GM19351 (cell line): ENCODE results near the gene MVB12B.

ENCODE experiments used
- ATAC-seq: cut with Tn5 transposase; IDR thresholded peaks from one replicate; pipeline ENCODE4 v1.9.1; 2021; ENCODE audit warnings: mild to moderate bottlenecking, moderate library complexity; ENCODE audit not compliant: unreplicated experiment

The MVB12B gene

DNA sequence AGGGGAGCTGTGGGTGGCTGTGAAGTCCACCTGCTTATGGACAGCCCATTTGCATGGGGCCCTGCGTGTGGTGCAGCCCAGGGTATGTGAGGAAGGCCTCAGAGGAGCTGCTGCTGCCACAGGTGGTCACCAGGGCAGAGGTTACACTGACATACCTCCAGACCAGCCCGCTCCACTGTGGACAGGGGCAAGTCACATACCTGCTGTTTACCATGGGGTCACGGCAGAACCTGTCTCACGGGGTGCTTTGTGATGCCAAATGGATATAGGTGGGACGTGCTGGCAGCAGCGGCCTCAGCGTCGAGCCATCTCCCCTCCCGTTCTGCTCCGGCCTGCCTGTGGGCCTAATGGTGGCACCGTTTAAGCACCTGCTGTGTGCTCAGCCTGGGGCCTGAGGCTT is 159.6 kb downstream of the MVB12B start:
- ATAC-seq = no peak

DNA sequence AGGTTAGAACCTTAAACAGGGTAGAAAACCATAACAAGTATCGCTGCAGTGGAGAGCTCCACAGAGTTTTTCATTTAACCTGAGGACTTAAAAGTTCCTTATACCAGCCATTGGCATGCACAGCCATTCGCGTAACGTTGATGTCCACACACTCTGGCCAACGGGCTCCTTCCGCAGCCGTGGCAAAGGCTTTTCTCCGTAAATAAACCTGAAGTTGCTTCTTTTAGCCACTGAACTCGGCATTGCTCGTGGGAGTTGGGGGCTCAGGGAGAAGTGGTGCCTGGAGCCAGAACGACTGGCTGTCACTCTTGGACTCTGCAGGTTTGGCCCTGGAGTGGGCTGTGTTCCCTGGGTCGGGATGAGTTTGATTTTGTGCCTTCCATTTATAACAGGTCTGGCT is 161.2 kb downstream of the MVB12B start:
- no peak for ATAC-seq

GRCh38 chr9:126488310-126488709 is 161.7 kb downstream of the MVB12B start:
- no peak for ATAC-seq

DNA sequence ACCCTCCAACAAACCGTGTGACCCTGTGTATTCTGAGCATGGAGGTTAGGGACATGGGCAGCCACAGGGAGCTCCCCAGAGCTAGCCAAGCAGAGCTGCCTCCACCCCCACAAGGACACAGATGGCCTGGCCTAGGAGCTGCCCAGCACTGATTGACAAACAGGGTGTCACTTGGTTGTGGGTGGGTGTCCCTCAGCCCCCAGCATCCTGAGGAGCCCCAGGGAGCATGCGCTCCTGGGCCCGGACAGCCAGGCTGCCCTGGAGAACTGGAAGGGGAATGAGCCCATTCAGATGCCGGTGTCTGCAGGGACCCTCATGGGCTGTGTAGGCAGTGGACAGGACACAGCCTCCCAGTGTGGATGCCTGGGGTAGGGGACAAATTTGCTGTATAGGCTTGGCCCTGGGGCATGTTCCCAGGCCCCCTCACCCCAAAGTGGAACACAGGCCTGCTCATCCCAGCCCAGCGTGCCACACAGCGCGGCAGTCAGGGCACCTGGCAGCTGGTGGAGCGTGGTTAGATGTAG is 162.3 kb downstream of the MVB12B start:
- no peak for ATAC-seq

DNA sequence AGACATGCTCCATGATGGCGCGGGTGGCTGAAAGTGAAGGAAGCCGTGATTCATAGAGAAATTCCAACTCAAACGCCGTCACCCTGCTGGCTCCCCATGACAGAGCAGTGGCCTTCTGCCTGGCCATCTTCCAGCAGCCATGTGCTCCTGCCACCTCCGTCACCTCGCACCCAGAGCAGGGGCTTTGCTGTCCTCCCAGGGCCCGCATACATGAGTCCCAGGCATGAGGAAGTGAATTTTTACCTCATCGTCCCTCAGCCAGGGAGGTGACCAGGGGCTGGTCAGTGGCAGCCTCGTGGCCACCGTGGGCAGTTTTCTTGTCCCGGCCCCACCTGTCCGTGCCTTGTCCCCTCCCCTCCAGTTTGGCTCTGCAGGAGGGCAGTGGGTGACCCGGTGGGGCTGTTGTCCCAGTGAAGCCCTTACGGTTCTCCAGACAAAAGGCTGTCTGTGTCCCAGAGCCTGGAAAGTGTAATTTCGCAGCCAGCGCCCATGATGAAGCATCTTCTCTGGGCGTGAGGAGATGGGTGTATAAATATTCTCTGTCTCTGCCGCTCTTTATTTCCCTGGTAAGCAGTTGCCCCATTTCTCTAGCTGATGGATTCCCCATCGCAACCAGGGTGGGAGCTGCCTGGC is 163.1 kb downstream of the MVB12B start:
- no peak for ATAC-seq

DNA sequence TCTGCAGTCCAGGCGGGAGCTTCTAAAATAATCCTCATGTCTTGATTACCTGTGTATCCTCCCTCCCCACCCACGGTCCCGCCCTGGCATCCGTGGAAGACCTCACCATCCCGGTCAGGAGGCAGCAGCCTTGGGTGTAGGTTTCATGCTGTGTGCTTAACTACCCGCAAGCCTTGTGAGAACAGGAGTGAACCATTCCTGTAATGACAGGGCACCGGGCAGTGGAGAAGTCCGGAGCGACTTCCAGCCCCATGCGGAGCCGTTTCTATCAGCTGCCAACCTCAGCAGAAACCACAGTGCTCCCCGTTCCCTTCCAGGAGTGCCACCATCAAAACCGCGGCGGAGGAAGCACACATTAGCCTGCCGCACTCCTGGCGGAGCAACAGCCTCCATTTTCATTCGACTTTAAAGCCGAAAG is 163.6 kb downstream of the MVB12B start:
- no peak for ATAC-seq

DNA sequence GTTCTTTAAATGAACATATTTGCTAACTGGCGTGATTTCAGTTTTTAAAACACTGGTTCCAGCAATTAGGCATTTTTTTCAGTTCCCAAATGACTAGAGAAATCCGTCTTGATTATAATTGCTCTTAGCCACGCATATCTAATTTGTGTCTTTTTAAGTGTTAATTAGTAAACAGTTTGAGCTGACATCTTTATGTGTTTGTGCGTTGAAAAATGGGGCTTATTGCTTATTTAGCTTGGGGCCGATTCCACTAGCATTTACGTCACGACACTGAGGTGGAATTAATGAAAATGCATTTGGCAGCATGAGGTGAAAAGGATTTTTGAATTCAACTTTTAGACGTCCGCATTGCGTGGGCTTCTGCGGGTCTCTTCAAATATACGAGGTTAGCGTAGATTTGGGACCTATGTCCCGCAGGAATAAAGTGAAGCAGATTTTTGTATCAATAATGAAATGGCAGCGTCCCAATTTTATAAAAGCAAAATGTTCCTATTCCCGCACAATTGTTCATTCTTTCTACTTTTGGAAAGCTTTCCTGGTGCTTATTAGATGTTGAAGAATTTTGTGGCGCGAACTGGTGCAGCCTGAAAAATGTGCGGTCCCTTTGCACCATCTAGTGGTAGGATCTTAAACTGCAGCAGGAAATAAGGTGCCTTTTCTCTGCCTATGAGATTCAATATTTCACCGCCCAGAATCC is 164.4 kb downstream of the MVB12B start:
- ATAC-seq = no peak

- ATAC-seq = no peak
These were observed 164.9 kb downstream of the MVB12B start for GRCh38 chr9:126491568-126491879.

- ATAC-seq = no peak
These were observed 165.3 kb downstream of the MVB12B start for GRCh38 chr9:126491949-126492348.

DNA sequence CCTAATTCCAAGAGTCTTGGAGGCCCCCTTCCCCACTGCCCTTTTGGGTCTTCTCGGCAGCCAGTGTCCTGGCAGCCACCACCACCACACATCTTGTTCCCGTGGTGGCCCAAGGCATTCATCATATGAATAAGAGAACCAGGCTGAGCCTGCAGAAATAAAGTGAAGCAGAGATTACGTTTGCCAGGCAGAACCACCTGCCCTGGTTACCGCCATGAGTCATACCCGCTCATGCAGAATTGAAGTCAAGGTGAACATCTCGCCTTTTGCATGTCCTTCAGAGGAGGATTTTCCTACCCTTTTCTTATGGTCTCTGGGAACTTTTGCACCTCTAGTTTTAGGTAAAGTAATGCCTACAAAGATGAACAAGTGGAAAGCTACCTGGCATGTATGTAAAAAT is 167.6 kb downstream of the MVB12B start:
- no peak for ATAC-seq

DNA sequence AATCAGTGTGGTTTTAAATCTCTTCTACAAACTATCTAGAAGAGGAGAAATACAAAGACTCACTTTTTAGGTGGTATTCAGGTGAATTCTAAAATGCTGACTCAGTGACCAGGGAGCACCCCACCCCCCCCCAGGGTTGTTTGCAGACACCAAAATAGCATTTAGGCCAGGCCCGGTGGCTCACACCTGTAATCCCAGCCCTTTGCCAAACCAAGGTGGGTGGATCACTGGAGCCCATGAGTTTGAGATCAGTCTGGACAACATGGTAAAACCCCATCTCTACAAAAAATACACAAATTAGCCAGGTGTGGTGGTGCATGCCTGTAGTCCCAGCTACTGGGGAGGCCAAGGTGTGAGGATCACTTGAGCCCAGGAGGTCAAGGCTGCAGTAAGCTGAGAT is 168.1 kb downstream of the MVB12B start:
- no peak for ATAC-seq

- ATAC-seq = no peak
These were observed 169.0 kb downstream of the MVB12B start for GRCh38 chr9:126495411-126496180.

DNA sequence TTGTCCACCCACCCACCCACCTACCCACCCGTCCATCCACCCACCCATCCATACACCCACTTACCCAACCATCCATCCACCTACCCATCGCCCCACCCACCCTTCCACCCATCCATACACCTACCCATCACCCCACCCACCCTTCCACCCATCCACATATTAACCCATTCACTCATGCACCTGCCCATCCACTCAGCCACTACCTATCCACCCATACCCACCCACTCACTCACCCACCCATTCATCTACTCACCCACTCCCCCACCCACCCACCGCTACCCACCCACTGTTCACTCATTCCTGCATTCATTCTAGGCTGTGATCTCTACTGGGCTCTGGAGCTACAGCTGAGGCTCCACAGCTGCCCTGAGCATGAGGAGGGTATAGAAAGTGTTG is 169.6 kb downstream of the MVB12B start:
- ATAC-seq = no peak

DNA sequence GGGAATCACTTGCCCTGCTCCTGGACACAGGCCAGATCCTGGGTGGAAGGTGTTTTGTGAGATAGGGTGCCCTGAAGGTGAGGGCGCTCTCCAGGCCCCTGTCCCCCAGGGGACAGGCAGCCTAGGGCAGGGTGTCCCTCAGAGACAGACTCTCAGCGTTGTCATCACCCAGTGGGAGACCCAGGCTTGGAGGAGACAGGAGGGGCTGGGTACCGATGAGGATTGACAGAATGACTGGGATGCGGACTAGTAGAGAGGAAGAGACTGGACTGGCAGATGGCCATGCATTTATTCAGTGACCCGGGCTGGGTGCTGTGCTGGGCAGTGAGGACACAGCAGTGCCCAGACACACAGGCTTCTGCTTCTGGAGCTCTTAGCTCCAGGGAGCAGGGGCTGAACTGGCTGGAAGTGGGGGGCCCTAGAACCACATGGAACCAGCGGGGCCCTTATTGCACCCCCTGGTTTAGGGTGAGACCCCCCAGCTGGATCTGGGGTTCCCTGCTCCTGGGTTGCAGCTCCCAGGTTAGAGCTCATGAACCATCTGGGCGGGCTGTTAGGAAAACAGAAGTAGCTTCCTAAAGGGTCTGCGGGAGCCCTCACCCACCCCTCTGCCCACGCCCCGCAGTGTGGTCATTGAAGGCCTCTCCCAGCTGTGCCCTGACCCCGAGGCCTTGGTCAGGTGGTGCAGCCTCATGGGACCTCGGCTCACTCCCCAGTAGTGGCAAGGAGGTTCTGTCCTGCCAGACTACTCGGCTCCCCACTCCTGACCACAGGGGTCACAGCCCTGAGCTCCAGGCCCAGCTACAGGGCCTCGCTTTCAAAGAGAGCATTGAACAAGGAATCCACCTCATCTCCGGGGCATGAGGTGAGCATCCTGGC is 170.4 kb downstream of the MVB12B start:
- no peak for ATAC-seq

DNA sequence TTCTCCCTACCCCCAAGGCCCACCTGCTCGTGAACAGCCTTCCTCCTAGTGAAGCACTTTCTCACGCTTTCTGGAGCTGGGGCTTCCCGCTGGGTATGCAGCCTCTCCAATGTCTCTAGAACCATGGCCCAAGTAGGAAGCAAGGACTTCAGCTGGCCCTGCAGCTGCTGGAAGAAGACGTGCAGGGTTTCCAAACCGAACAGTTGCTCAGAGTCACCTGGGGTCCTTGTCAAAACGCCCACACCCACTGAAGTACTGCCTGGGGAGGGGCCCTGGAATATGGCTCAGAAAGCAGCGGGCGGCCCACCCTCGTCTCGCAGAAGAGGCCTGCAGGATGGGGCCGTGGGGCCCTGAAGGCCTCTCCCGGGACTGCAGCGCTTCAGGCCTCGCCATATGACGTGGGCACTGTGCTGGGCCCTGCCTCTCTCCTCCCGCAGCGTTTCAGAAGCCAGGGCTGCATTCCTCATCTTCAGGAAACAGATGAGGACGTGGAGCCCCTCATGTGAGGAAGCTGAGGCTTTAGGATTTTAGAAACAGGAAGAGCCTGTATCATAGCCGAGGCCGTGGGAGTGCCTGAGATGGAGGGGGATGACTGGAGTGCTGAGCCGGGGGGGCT is 171.1 kb downstream of the MVB12B start:
- no peak for ATAC-seq

DNA sequence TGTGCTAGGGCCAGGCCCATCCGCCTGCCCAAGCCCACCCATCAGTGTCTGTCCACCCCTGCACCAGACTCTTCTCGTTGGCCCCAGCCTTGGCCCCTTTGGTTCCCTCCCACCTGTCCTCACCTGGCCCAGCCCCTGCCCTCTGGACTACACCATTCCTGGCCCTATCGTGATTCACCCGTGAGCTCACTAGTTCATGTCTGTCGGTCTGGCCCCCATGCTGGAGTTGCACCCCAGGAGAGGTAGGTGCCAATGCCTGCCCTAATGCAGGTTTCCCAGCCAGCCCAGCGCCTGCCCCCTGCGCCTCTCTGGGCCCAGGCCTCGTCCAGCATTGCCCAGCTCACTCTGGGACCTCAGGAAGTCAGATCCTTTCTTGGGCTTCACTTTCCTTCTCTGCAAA is 171.7 kb downstream of the MVB12B start:
- no peak for ATAC-seq

DNA sequence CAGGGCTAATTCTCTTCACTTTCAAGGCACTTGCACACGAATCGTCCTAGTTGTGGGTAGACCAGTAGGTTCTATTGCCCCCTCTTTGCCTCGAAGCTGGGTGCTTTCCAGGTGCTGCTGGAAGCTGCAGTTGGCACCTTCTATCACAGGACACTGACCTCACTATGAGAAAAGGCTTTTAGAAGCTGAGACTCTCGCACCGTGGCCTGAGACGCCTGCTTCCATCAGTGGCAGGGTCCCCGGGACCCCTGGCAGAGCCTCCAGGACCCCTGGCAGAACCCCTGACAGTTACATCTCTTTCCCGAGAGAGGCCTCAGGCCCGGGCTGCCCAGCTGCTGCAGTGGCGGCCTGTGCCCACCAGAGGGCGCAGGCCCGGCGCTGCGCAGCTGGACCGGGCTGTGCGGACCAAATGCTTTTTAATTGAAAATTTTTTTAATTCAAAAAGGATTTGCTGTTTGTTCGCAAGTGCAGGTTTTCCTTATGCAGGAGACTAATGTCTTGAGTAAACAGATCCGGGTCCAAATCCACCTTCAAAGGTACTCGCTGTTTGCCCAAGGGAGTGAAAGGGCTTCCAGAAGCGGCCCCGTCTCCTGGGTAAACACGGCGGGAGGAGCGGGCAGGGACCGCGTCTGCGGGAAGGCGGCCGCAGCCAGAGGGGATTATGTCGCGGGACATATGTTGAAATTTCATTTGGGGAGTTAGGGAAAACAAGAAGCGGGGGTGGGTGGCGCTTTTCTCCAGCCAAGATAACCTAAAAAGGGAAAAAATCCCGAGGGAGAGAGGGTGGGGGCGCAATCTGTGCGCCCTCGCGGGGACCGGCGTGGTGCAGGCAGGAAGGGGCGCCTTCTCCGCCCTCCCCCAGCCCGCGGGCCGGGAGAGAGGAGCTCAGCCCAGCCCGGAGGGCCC is 172.6 kb downstream of the MVB12B start:
- no peak for ATAC-seq

DNA sequence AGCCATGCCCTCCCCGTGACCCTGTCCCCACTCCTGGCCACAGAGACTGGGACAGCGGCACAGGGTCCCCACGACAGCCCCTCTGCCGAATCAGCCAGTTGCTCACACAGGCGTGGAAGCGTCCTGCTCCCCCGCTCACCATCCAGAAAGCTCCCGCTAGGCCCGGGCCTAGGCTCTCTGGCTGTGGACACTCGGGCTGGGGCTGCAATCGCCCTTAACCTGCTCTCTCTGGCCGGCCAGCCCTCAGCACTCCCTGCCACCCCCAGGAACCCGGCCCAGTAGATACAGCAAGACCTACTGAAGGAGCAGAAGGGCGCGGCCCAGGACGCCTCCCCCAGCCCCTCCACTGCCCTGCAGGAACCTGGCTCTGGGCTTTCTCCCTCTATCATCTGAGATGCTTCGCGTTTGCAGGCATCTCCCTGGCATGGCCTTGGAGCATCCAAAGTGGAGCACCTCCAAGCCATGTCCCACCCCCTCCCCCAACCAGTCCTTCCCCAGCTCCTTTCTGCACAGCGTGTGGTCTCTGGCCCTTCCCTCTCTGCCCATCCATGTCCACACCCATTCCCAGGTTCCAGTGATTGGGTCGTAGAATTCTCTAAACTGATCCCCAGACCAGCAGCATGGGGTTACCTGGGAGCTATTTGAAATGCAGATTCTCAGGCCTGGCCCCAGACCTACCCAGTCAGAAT is 173.4 kb downstream of the MVB12B start:
- ATAC-seq = no peak
